Stimulated activated CD4-positive, alpha-beta T cell treated with anti-CD3 and anti-CD28 coated beads, Interleukin-1b, Interleukin-23, amount 100 ng/mL, for 4 hours (primary cell): Measurements from ENCODE around the gene COL26A1.
"Not testable (repeated sequence)": the region's sequence is repeated elsewhere in the genome, so short reads cannot be mapped to it uniquely, and the experiment has no call there.

Experiments
- DNase-seq, 2 donors: peaks; one replicate each; pipeline ENCODE4 v3.0.0-alpha.2; 2020; ENCODE audit warnings: low read depth in 2 of 2

Gene COL26A1

DNA sequence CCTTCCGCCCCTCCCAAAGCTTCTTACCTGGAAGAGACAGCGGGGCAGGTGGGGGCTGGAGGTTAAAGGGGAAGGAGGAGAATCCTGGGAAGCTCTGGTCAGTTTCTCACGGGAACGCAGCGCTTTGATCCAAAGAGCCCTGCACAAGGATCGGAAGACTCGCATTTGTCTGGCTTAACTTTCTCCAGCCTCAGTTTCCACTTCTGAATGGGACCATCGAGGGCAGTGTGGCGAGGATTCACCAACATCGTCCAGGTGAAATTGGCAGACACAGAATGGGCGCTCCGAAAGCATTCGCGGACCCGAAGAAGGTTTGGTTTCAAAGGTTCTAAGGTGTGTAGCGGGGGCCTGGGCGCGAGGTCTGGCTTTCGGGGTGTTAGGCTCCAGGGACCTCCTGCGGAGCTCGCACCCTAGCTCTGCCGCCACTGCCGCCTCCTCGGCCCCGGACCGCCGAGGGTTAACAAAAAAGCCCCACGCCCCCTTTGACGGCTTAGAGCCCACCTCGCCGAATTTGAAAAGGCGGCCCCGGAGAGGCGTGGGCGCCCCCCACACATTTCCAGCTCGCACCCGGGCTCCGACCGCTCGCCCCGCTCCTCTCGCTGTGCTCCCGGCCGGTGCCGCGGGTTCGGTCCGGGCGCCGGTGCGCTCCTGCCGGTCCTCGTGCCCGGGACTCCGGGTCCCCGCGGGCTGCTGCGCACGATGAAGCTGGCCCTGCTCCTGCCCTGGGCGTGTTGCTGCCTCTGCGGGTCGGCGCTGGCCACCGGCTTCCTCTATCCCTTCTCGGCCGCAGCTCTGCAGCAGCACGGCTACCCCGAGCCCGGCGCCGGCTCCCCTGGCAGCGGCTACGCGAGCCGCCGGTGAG, at the start of gene COL26A1:
COL26A1 (plus strand) TSS at position 542 of the 862 bp plus-strand sequence; CDS start at position 700, 158 bp downstream.
- DNase-seq: peak in 1 of 2 donors; percentile 11

GRCh38 chr7:101315336-101315735, 47.3 kb upstream of the COL26A1 start:
- peak in 1 of 2 donors; percentile 37 for DNase-seq

GRCh38 chr7:101319401-101319800, 43.3 kb upstream of the COL26A1 start:
- DNase-seq: no peak

DNA sequence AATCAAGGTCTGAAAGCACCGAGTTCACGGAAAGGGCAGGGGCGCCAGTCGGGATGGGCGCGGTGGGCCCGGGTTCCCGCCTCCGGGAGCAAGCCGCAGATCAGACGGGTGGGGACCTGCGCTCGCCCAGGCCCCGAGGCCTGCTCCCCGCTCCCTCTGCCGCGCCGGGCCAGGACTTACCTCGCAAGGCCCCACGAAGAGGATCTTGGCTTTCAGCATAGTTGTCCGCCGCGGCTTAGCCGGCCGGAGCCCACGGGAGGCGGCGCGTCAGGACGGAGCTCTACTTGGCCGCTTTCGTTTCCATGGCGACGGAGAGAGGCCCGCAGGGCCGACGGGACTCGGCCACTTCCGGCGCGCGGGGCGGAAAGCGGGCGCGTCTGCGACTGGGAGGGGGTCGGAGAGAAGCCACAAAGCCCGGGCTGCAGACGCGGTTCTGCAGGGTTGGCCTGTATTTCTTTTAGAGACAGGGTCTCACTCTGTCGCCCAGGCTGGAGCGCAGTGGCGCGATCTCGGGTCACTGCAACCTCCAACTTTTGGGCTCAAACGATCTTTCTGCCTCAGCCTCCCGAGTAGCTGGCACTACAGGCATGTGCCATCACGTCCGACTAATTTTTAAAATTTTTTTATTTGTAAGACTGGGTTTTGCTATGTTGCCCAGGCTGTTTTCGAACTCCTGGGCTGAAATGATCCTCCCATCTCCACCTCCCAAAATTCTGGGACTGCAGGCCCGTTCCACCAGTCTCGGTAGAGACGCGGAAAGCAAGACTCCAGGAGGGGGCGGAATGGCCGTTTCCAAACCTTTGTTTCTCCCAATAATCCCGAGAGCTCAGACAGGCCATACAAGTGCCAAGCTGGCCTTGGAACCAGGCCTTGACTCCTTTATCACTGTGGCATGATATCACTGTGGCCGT, 40.9 kb upstream of the COL26A1 start, which contains the start of gene IFT22:
IFT22 (minus strand) TSS at position 322 of the 911 bp plus-strand sequence; CDS start at position 219, 103 bp downstream.
- DNase-seq: peak; percentile 71 to 80

DNA sequence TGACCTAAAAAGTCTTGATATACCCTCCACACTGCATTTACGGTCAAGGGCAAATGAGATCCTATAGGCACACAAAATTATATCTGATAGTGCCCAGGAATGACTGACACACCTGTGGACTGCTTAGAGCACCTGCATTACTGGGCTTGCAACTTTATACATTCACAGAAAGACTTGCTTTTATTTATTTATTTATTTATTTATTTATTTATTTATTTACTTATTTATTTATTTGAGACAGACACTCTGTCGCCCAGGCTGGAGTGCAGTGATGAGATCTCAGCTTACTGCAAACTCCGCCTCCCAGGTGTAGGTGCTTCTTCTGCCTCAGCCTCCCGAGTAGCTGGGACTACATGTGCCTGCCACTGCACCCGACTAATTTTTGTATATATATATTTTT, 34.5 kb upstream of the COL26A1 start:
- no peak for DNase-seq

DNA sequence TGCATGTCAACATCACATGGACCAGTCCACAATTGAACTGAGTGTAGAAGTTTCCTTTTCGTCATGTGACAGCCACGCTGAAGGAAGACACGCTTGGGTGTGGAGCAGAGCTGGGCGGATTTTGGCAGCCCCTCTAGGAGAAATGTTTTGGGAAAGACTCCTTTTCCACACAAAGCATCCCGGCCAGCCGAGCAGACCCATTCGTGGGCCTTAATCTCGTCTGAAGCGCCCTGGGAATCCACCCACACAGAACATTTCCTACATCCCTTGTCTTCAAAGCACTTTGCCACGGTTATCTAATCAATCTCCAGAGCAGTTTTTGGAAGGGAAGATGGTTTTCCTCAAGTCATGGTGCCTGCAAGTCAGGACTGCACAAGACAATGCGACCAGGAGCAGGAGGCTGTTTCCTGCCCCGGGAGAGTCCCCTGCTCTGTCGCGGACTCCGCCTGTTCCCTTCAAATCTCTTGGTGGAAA, 32.6 kb upstream of the COL26A1 start:
- no peak for DNase-seq

- DNase-seq: no peak
Observed at GRCh38 chr7:101332026-101332425, 30.6 kb upstream of the COL26A1 start.

DNA sequence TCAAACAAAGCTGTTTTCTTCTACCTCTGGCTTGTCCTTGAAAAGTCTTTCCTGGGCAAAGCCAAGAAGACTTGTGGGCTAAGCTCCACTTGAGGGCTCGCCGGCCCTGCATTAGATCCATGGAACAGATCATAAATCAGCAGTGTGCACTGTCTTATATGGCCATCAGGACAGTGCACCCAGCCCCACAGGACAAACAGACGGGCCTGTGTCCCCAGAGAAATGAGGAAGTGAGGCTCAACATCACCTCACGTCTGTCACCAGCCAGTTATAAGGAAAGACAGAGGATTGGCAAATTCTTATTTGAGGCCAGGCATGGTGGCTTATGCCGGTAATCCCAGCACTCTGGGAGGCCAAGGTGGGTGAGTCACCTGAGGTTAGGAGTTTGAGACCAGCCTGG, 28.8 kb upstream of the COL26A1 start:
- DNase-seq: no peak

GRCh38 chr7:101340379-101340778, 22.3 kb upstream of the COL26A1 start:
- no peak for DNase-seq

DNA sequence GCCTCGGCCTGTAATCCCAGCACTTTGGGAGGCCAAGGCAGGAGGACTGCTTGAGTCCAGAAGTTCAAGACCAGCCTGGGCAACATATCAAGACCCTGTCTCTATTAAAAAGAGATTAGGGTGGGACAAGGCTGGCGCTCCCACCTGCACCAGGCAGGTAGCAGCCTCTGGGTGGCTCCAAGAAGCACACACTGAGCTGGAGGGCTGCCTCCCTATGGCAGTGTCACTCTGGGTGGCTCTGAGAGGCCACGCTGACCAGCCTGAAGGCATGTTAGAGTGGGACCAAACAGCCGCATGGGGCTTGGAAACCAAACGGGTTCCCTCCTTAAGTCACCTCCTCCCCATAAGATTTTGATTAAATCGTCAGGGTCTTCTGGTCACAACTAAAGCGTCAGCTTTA, 19.8 kb upstream of the COL26A1 start:
- DNase-seq: no peak

- DNase-seq: no peak
Observed at GRCh38 chr7:101347477-101347876, 15.2 kb upstream of the COL26A1 start.

GRCh38 chr7:101348456-101349067, 14.1 kb upstream of the COL26A1 start:
- not testable (repeated sequence) for DNase-seq

- not testable (repeated sequence) for DNase-seq
Observed at GRCh38 chr7:101349300-101349699, 13.4 kb upstream of the COL26A1 start.

GRCh38 chr7:101352920-101353308, 9.8 kb upstream of the COL26A1 start:
- DNase-seq: no peak

GRCh38 chr7:101357433-101357832, 5.2 kb upstream of the COL26A1 start:
- DNase-seq: no peak

GRCh38 chr7:101363196-101363733, 590 bp downstream of the COL26A1 start:
- no peak for DNase-seq

GRCh38 chr7:101363734-101364374, 1.2 kb downstream of the COL26A1 start:
- peak; percentile 59 to 65 for DNase-seq

DNA sequence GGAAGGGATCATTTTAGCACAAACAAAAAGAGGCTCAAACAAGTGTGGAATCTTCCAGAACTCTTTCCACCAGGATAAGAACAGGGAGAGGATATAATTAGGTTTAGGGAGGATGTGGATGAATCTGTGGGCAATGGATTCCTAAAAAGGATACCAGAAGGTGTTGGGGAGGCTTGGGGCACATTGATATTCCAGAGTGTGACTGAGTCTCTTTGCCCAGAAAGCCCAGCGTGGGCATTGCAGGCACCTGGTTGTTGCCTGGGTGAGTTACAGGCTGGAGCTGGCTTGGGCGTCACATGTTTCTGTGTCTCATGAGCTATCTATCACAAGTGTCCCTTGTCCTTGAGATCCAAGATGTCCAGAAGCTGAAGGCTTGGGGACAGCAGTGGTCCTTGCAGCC, 3.3 kb downstream of the COL26A1 start:
- no peak for DNase-seq

GRCh38 chr7:101367676-101368075, 5.0 kb downstream of the COL26A1 start:
- no peak for DNase-seq

- DNase-seq: no peak
Observed at GRCh38 chr7:101368422-101369165, 5.9 kb downstream of the COL26A1 start.
